AG10803 (cell line): ENCODE results near the gene HOXA7.

Experiments used
- DNase-seq: peaks from one replicate; pipeline ENCODE4 v3.0.0; 2010; ENCODE audit warnings: low read depth
- H3K4me3 ChIP-seq: 2 replicates; pipeline ENCODE4 v1.5.1; 2011; ENCODE audit warnings: mild to moderate bottlenecking, low read length, control low read depth
- TF ChIP-seq, protein P1 (sequence below): conservative IDR thresholded peaks from 2 replicates; pipeline ENCODE4 v1.5.1; 2011; ENCODE audit warnings: mild to moderate bottlenecking, low read length, control low read depth, inconsistent platforms

HOXA7 gene

GRCh38 chr7:27188386-27189294 lies 32.2 kb upstream of the HOXA7 start:
- no peak for DNase-seq
- TF ChIP-seq, protein P1, sequence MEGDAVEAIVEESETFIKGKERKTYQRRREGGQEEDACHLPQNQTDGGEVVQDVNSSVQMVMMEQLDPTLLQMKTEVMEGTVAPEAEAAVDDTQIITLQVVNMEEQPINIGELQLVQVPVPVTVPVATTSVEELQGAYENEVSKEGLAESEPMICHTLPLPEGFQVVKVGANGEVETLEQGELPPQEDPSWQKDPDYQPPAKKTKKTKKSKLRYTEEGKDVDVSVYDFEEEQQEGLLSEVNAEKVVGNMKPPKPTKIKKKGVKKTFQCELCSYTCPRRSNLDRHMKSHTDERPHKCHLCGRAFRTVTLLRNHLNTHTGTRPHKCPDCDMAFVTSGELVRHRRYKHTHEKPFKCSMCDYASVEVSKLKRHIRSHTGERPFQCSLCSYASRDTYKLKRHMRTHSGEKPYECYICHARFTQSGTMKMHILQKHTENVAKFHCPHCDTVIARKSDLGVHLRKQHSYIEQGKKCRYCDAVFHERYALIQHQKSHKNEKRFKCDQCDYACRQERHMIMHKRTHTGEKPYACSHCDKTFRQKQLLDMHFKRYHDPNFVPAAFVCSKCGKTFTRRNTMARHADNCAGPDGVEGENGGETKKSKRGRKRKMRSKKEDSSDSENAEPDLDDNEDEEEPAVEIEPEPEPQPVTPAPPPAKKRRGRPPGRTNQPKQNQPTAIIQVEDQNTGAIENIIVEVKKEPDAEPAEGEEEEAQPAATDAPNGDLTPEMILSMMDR = no peak
- H3K4me3 ChIP-seq = peak overlapping the region; percentile 22

GRCh38 chr7:27187475-27188385 lies 31.3 kb upstream of the HOXA7 start:
- no peak for DNase-seq
- TF ChIP-seq, protein P1 = no peak
- peak overlapping the region; percentile 22 for H3K4me3 ChIP-seq

DNA sequence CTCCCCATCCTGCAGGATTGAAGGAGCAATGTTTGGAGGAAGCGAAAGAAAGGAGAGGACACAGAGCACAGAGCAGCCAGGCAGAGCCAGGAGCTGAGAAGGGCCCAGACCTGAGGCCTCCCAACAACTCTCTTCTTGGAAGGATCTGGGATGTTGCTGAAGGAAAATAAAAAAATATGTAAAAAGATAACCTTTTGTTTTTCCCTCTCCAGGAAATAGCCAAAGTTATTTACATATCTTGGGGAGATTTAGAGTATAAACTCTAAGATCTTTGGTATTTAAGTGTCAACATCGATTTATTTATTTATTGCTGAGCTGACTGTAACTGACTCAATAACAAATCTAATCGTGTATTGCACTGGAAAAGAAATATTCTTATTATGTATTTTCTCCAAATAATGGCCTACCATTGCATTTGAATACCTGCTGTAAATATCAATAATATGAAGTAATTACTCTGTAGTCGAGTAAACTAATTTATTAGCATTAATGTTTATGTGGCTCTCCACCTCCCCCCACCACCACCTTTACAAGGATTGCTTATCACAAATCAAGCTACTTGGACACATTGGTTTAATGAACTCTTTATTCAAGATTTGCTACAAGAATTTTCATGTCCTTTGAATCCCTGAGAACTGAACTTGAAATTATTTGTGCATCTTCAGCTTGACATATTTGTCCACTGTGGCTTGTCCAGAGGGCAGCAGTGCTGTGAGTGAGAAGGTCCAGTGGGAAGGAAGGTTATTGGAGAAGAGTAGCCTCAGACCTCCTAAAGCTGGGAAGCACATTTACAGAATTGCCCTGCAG lies 30.4 kb upstream of the HOXA7 start:
- peak overlapping the region; percentile 79 for H3K4me3 ChIP-seq
- DNase-seq = no peak
- TF ChIP-seq, protein P1 = no peak

- TF ChIP-seq, protein P1 = no peak
- peak overlapping the region; percentile 79 for H3K4me3 ChIP-seq
- DNase-seq = no peak
Observed at GRCh38 chr7:27185854-27186667, 29.6 kb upstream of the HOXA7 start.

GRCh38 chr7:27185013-27185853 lies 28.8 kb upstream of the HOXA7 start, which contains the start of gene HOXA11:
Gene HOXA11 (minus strand): TSS chr7:27185232. CDS start chr7:27185144, 88 bp downstream.
- TF ChIP-seq, protein P1 = no peak
- H3K4me3 ChIP-seq = peak within 1 kb of the TSS; percentile 79
- peak; percentile 91 for DNase-seq
